ENCODE results near the gene ZNF514. TPM values are rescaled to one million over a fixed set of nuclear protein-coding genes. Genes with fewer than 3 reads are reported as not detected.

The ZNF514 gene
- total RNA-seq (2021; ENCODE audit: unreplicated experiment) (20.5 TPM), Bru-seq, nascent RNA (percentile 78 among the genes with signal in this experiment), BruChase-seq, experiment 1, labeled RNA remaining after a 2-hour chase (percentile 93 among the genes with signal in this experiment), BruChase-seq, experiment 2, labeled RNA remaining after a 6-hour chase (percentile 79 among the genes with signal in this experiment)
- 12.9 TPM for polyA plus RNA-seq (2012; ENCODE audit: insufficient read length)
- long read RNA-seq, full-length matches to known transcripts: 5 of 15 reads
- long read RNA-seq, partial matches to known transcripts: 2 of 15 reads
- long read RNA-seq, other reads (novel, unspliced or antisense): 8 of 15 reads

- H3K4me3 ChIP-seq (ENCODE audit: low read depth in 2 of 2, low read length in 2 of 2): peak within 1 kb of the TSS; percentile 74
- DNase-seq (ENCODE audit: low read depth, low spot score) (no peak), ATAC-seq (peak; percentile 96)
- peak within 1 kb of the TSS; percentile 84 for H3K27ac ChIP-seq (ENCODE audit: low read length)
- ChIA-PET POLR2A (interaction anchor here (0.6 kb wide), 2 partner anchors 13 to 135 kb away, joined by 7 to 10 read pairs; partner anchors contain the start of gene MAL), CTCF (no interaction called here)
- in situ Hi-C loops (cut with HindIII; ENCODE audit: low pct_unique_long_range_greater_than_20kb, low sequenced_read_pairs) (no loop called here), intact Hi-C loops (cut with micrococcal nuclease; ENCODE audit: unreplicated experiment) (no loop called here)
- H3K36me3 ChIP-seq (ENCODE audit: control insufficient read depth, insufficient read depth, low read length): no peaks in the 10 kb centered on the region; the same call in 1 of the 2 replicates
- H3K4me1 ChIP-seq (ENCODE audit: control insufficient read depth, insufficient read depth, low read length): peaks cover 13% of the 10 kb centered on the region
- TF ChIP-seq POLR2AphosphoS5 (IDR thresholded peaks at IDR 0.05; ENCODE audit: low read depth, low read length) (no peak; the same call in 1 of the 2 replicates), REST (IDR thresholded peaks at IDR 0.05; ENCODE audit: insufficient read depth in 1 of 2, low read depth in 2 of 2, low read length in 1 of 2) (no peak), TCF7L2 (IDR thresholded peaks at IDR 0.05; ENCODE audit: low read depth, low read length) (no peak), SIN3A (IDR thresholded peaks at IDR 0.05; ENCODE audit: borderline replicate concordance, insufficient read depth, low read depth, low read length) (no peak)
- TF ChIP-seq, protein P1, sequence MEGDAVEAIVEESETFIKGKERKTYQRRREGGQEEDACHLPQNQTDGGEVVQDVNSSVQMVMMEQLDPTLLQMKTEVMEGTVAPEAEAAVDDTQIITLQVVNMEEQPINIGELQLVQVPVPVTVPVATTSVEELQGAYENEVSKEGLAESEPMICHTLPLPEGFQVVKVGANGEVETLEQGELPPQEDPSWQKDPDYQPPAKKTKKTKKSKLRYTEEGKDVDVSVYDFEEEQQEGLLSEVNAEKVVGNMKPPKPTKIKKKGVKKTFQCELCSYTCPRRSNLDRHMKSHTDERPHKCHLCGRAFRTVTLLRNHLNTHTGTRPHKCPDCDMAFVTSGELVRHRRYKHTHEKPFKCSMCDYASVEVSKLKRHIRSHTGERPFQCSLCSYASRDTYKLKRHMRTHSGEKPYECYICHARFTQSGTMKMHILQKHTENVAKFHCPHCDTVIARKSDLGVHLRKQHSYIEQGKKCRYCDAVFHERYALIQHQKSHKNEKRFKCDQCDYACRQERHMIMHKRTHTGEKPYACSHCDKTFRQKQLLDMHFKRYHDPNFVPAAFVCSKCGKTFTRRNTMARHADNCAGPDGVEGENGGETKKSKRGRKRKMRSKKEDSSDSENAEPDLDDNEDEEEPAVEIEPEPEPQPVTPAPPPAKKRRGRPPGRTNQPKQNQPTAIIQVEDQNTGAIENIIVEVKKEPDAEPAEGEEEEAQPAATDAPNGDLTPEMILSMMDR (IDR thresholded peaks at IDR 0.05): no peak
- H3K27me3 ChIP-seq (ENCODE audit: control insufficient read depth, insufficient read depth, low read length): no peaks in the 10 kb centered on the region
- peaks cover 34% of the 10 kb centered on the region for H3K9me3 ChIP-seq (ENCODE audit: control insufficient read depth, insufficient read depth, low read depth, low read length)
- no TSS peak for BruUV-seq (replicated peaks)
These were observed at the start of gene ZNF514 for GRCh38 chr2:95159690-95160449. Gene ZNF514 (minus strand): TSS chr2:95159848. CDS start chr2:95153253, 6,595 bp downstream.

DNA sequence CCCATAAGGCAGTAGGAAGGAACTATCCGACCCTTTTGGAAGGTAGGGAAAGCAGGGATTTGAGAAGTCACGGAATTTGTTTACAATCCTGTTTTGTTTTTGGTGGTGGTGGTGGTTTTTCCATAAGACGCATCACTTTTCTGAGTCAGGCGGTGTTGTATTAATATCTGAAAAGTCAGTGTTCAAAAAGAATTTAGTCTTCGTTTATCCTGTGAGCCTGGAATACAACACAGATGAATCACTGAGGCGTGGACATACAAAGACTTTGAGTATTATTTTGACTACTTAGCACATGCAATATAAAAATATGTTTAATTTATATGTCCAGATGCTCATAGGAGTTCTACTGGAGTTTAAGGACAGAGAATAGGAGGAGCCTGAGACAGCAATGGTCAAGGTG lies 48.5 kb upstream of the ZNF514 start:
- CTCF ChIA-PET: no interaction called here
- in situ Hi-C loops (cut with HindIII; ENCODE audit: low pct_unique_long_range_greater_than_20kb, low sequenced_read_pairs) (no loop called here), intact Hi-C loops (cut with micrococcal nuclease; ENCODE audit: unreplicated experiment) (no loop called here)
- Histone ChIP-seq H3K36me3 (ENCODE audit: control insufficient read depth, insufficient read depth, low read length) (peaks cover 4% of the 10 kb centered on the region), H3K4me1 (ENCODE audit: control insufficient read depth, insufficient read depth, low read length) (peaks cover 4% of the 10 kb centered on the region; the same call in 1 of the 2 replicates), H3K27me3 (ENCODE audit: control insufficient read depth, insufficient read depth, low read length) (no peaks in the 10 kb centered on the region), H3K9me3 (ENCODE audit: control insufficient read depth, insufficient read depth, low read depth, low read length) (peaks cover 51% of the 10 kb centered on the region), H3K4me3 (ENCODE audit: low read depth in 2 of 2, low read length in 2 of 2) (peak overlapping the region; percentile 61 to 71), H3K27ac (ENCODE audit: low read length) (peak overlapping the region; percentile 83)
- DNase-seq (ENCODE audit: low read depth, low spot score) (no peak), ATAC-seq (no peak)
- TF ChIP-seq REST (IDR thresholded peaks at IDR 0.05; ENCODE audit: insufficient read depth in 1 of 2, low read depth in 2 of 2, low read length in 1 of 2): no peak
- TF ChIP-seq, protein P1 (IDR thresholded peaks at IDR 0.05): no peak
- TF ChIP-seq TCF7L2 (IDR thresholded peaks at IDR 0.05; ENCODE audit: low read depth, low read length): no peak
- TF ChIP-seq POLR2AphosphoS5 (IDR thresholded peaks at IDR 0.05; ENCODE audit: low read depth, low read length): no peak
- no peak for TF ChIP-seq SIN3A (IDR thresholded peaks at IDR 0.05; ENCODE audit: borderline replicate concordance, insufficient read depth, low read depth, low read length)
- BruUV-seq (replicated peaks): no TSS peak
- POLR2A ChIA-PET: no interaction called here

All from Panc1 (cell line).